Activated T-cell treated with anti-CD3 and anti-CD28 coated beads, Interleukin-2, amount 50 U/mL, for 72 hours (primary cell): ENCODE results near the gene PAMR1. TPM values are rescaled to one million over a fixed set of nuclear protein-coding genes. Genes with fewer than 3 reads are reported as not detected.
"Not testable (repeated sequence)": the region's sequence is repeated elsewhere in the genome, so short reads cannot be mapped to it uniquely, and the experiment has no call there.

ENCODE experiments used
- ATAC-seq, 2 donors: fragments of 150-1000 bp; cut with Tn5 transposase; replicated peaks in 1 of 2; 2 replicates each; pipeline ENCODE4 v1.10.0; 2021; ENCODE audit warnings: moderate library complexity in 2 of 2, mild to moderate bottlenecking in 1 of 2
- DNase-seq, 2 donors: peaks; one replicate each; pipeline ENCODE4 v3.0.0; 2021 to 2022; ENCODE audit warnings: mixed read lengths in 1 of 2
- H3K27ac Mint-ChIP-seq: one replicate; pipeline ENCODE4 v1.8.0; 2022; ENCODE audit warnings: mild to moderate bottlenecking, moderate library complexity, mixed read lengths
- H3K27me3 Mint-ChIP-seq: one replicate; pipeline ENCODE4 v1.8.0; 2022; ENCODE audit warnings: low read depth, mixed read lengths
- H3K36me3 Mint-ChIP-seq, 2 donors: one replicate each; pipeline ENCODE4 v1.8.0; 2022; ENCODE audit warnings: mixed read lengths in 2 of 2, mild to moderate bottlenecking in 1 of 2; ENCODE audit not compliant: insufficient read depth in 2 of 2
- H3K4me1 Mint-ChIP-seq: one replicate; pipeline ENCODE4 v1.8.0; 2022; ENCODE audit warnings: low read depth, mixed read lengths
- H3K4me3 Mint-ChIP-seq, 2 donors: one replicate each; pipeline ENCODE4 v1.8.0; 2022; ENCODE audit warnings: mild to moderate bottlenecking in 2 of 2, mixed read lengths in 2 of 2, moderate library complexity in 2 of 2
- H3K9me3 Mint-ChIP-seq, 2 donors: one replicate each; pipeline ENCODE4 v1.8.0; 2022; ENCODE audit warnings: mixed read lengths in 2 of 2
- total RNA-seq, 2 donors: library from RNA; stranded (reverse); gene quantifications; one replicate each; pipeline ENCODE4 v1.2.3, GENCODE V29; 2022

The PAMR1 gene
- total RNA-seq, 2 donors from 2014 or later, result not detected

DNA sequence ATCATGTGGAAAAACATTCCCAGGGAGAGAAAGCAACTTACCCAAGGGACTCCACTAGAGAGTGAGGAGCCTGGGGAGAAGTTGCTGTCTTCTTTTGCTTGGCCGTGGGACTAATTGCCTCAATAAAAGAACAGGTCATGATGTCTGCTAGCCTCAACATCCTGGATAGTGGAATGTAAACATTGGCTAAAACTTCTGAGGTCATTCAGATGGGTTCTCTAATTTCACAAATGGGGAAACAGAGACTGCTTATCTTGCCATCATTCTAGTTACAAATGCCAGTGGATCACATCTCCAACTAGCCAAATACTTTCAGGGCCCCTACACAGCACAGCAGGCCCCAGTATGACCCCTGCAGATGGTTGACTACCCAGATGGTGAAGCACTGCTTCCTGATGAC lies 28.4 kb upstream of the PAMR1 start:
- DNase-seq, result no peak
- ATAC-seq, result no peak
- Mint-ChIP-seq H3K4me1 (no peaks in the 10 kb centered on the region), H3K27ac (no peak overlapping the region), H3K36me3 (no peaks in the 10 kb centered on the region), H3K9me3 (no peaks in the 10 kb centered on the region), H3K27me3 (peaks cover 35% of the 10 kb centered on the region), H3K4me3 (no peak overlapping the region)

DNA sequence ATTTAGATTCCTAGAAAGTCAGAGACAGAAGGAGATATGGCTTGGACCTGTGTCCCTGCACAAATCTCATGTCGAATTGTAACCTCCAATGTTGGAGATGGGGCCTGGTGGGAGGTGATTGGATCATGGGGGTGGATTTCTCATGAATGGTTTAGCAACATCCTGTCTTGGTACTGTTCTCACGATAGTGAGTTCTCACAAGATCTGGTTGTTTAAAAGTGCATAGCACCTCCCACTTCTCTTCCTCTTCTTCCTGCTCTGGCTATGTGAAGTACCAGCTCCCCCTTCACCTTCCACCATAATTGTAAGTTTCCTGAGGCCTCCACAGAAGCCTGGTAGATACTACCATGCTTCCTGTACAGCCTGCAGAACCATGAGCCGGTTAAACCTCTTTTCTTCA lies 27.6 kb upstream of the PAMR1 start:
- ATAC-seq (no peak), DNase-seq (no peak)
- Mint-ChIP-seq H3K27ac (no peak overlapping the region), H3K9me3 (peaks cover 0 to under 1% of the 10 kb centered on the region in 2 donors), H3K27me3 (peaks cover 43% of the 10 kb centered on the region), H3K36me3 (no peaks in the 10 kb centered on the region), H3K4me1 (no peaks in the 10 kb centered on the region), H3K4me3 (no peak overlapping the region)

DNA sequence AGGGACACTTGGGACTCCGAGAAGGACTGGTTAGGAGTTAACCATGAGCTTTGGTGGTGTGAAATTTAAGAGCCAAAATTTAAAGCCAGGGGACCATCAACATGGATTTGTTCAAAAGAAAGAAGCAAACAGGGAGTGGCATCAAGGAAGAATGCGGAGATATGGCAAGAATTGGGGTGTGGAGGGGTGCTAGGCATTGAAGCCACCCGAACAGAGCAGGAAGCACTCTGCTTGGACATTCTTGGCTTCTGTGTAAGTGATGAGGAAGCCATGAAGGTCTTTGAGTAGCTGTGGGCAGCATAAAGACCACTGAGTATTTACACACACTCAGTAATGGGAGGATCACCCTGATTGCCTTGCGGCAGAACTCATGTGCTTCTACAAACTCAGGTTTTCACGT lies 27.2 kb upstream of the PAMR1 start:
- ATAC-seq (no peak), DNase-seq (no peak)
- Mint-ChIP-seq H3K4me1 (no peaks in the 10 kb centered on the region), H3K27me3 (peaks cover 41% of the 10 kb centered on the region), H3K27ac (no peak overlapping the region), H3K4me3 (no peak overlapping the region), H3K36me3 (no peaks in the 10 kb centered on the region), H3K9me3 (peaks cover 0 to 2% of the 10 kb centered on the region in 2 donors)

DNA sequence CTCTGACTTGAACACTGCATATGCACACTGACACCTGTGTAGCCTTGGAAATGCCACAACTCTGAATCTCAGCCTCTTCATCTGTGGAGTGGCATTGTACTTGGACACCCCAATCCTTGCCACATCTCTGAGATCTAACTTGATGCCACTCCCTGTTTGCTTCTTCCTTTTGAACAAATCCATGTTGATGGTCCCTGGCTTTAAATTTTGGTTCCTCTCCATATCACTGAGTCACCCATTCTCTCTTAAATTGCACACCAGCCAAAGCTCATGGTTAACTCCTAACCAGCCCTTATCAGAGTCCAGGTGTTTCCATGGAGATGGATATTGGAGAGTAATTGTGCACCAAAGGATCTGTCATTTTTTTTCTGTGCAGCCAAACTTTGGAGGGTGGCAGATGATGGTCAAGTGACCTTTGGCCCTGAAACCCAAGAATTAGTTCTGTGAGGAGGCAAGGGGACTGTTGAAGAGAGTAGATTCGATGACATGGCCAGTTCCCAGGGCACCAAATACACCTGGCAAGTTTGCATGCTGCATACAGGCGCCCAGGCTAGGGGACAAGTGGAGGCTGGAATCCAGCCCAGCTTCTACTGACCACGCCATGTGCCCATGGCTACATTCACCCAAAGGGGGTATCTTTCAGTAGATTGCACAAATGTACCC lies 25.1 kb upstream of the PAMR1 start:
- H3K27me3 Mint-ChIP-seq, result peaks cover 31% of the 10 kb centered on the region
- no peak for ATAC-seq
- no peak for DNase-seq
- H3K27ac Mint-ChIP-seq, result no peak overlapping the region
- H3K4me3 Mint-ChIP-seq, result no peak overlapping the region
- H3K36me3 Mint-ChIP-seq, result no peaks in the 10 kb centered on the region
- H3K9me3 Mint-ChIP-seq, result peaks cover 0 to 2% of the 10 kb centered on the region in 2 donors
- no peaks in the 10 kb centered on the region for H3K4me1 Mint-ChIP-seq

DNA sequence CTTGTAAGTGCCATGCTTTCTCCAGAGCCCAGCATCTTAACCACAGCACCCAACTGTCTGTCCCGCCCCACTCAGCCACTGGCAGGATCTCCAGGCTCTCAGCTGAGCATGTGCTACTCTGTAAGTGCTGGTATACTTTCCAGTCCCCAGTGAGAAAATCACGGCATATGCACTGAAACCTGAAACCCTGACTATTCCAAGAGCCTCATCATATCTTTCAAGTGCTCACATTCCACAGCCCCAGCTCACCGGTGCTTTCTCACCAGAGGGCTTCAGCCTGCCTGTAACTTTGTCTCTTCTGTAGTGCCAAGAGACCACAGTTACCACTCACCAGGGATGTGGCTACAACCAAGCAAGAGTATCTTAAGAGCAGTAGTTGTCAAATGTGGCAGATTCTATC lies 24.4 kb upstream of the PAMR1 start:
- peaks cover 31% of the 10 kb centered on the region for H3K27me3 Mint-ChIP-seq

DNA sequence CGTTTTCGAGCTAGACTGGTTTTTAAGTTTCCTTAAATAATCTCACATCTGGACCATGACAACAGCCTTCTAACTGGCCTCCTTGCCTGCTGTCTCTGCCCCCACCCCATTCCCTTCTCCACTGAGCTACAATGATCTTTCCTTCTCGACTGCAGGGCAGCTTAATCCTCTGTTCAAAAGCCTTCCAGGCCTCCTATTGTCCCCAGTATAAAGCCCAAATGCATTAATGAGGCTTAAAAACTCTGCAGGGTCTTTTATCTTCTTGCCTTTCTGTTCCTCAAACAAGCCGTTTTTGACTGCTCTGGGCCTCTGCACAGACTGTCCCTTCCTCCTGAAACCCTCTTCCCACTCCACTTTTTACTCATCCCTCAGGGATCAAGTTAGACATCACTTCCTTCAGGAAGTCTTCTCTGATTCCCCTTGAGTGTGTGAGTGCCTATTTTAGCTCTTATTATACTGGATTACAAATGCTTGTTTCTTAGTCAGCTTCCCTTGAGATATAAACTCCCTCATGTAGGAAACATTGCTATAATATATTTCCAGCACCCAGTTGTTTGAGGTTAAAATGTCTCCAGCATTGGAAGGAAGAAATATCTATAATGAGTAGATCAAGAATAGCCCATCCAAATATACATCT lies 23.6 kb upstream of the PAMR1 start:
- Mint-ChIP-seq H3K9me3 (peaks cover 0 to 2% of the 10 kb centered on the region in 2 donors), H3K27ac (no peak overlapping the region), H3K4me3 (no peak overlapping the region), H3K36me3 (no peaks in the 10 kb centered on the region), H3K27me3 (peaks cover 24% of the 10 kb centered on the region), H3K4me1 (no peaks in the 10 kb centered on the region)
- no peak for ATAC-seq
- DNase-seq, result no peak

More for the DNA sequence above, 24.4 kb upstream of the PAMR1 start:
- H3K36me3 Mint-ChIP-seq, result no peaks in the 10 kb centered on the region
- no peaks in the 10 kb centered on the region for H3K4me1 Mint-ChIP-seq
- DNase-seq (no peak), ATAC-seq (no peak)
- no peak overlapping the region for H3K4me3 Mint-ChIP-seq
- H3K27ac Mint-ChIP-seq, result no peak overlapping the region
- peaks cover 0 to 2% of the 10 kb centered on the region in 2 donors for H3K9me3 Mint-ChIP-seq

DNA sequence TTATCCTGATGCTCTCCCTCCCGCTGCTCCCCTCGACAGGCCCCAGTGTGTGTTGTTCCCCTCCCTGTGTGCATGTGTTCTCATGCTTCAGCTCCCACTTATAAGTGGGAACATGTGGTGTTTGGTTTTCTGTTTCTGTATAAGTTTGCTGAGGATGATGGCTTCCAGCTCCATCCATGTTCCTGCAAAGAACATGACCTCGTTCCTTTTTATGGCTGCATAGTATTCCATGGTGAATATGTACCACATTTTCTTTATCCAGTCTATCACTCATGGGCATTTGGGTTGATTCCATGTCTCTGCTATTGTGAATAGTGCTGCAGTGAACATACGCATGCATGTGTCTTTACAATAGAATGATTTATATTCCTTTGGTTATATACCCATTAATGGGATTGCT lies 22.6 kb upstream of the PAMR1 start:
- H3K4me1 Mint-ChIP-seq, H3K9me3 Mint-ChIP-seq, H3K36me3 Mint-ChIP-seq, H3K4me3 Mint-ChIP-seq, ATAC-seq, H3K27ac Mint-ChIP-seq, DNase-seq: not testable (repeated sequence)
- peaks cover 23% of the 10 kb centered on the region for H3K27me3 Mint-ChIP-seq

DNA sequence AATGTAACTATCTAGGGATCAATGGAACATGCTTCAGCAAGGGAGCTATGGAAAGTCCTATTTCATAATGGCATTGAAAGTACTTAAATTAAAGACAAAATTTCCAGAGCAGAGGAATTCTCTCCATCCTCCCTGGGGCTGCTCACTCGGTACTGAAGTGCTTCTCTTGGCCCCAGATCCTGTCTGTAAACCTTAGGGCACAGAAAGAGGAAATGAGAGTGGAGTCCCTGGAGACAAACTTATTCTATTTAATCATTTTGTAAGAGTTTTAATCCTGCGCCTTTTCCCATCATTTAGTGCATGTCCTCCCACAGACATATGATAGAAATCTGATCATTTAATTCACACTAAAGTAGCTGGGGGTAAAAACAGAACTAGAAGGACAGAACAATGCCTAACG lies 20.9 kb upstream of the PAMR1 start:
- H3K4me1 Mint-ChIP-seq, result no peaks in the 10 kb centered on the region
- no peak overlapping the region for H3K4me3 Mint-ChIP-seq
- peaks cover 0 to 2% of the 10 kb centered on the region in 2 donors for H3K9me3 Mint-ChIP-seq
- no peaks in the 10 kb centered on the region for H3K36me3 Mint-ChIP-seq
- no peak for DNase-seq
- ATAC-seq, result no peak
- H3K27ac Mint-ChIP-seq, result no peak overlapping the region
- peaks cover 19% of the 10 kb centered on the region for H3K27me3 Mint-ChIP-seq

DNA sequence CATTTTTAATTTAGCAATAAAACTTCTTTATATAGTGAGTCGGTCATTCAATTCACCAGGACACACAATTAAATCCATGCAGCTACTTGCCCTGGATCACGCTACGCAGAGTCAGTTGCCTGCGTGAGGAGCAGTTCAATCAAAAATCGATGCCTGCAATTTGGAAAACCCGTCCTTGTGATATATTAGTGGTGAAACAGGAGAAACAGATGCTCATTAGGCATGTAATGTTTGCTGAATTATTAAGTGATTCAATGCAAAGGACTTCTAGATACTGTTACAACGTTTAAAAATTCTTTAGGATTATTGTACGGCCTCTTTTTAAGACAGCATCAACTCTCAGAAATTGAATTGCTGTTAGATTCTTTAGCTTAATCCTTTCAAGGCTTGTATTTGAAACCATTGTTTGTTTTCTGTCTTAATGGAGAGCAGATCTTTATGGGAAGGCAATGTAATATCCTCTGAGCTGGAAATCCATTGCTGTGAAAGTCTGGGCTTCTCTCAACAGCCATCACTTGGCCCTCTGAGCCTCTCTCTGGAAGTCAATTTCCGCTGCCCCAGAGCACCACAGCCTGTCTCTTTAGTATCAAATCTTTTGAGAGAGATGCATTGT lies 20.1 kb upstream of the PAMR1 start:
- Mint-ChIP-seq H3K27ac (no peak overlapping the region), H3K4me1 (no peaks in the 10 kb centered on the region), H3K9me3 (peaks cover 0 to 2% of the 10 kb centered on the region in 2 donors), H3K36me3 (no peaks in the 10 kb centered on the region), H3K27me3 (peaks cover 16% of the 10 kb centered on the region), H3K4me3 (no peak overlapping the region)
- no peak for DNase-seq
- no peak for ATAC-seq

DNA sequence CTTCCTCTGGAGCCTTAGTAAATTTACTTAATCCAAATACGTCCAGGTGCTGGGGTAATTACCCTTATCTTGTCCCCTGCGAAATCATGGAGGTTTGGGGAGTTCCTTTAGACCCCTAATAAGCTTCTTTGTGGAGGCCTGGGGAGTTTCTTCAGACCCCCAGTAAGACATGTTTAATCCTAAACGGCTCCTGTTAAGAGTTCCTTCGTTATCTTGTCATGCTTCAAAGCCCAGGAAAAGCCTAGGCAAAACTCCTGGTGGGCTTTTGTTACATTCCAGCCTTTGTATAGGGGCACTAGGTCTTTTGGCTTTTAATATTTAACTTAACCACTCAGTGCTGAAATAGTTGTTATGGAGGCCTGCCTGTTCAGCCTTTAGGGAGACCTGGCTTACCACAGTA lies 18.1 kb upstream of the PAMR1 start:
- Mint-ChIP-seq H3K27me3 (peaks cover 14% of the 10 kb centered on the region), H3K4me1 (no peaks in the 10 kb centered on the region), H3K27ac (no peak overlapping the region), H3K4me3 (no peak overlapping the region), H3K9me3 (peaks cover 0 to 2% of the 10 kb centered on the region in 2 donors), H3K36me3 (no peaks in the 10 kb centered on the region)
- ATAC-seq, result no peak
- no peak for DNase-seq

DNA sequence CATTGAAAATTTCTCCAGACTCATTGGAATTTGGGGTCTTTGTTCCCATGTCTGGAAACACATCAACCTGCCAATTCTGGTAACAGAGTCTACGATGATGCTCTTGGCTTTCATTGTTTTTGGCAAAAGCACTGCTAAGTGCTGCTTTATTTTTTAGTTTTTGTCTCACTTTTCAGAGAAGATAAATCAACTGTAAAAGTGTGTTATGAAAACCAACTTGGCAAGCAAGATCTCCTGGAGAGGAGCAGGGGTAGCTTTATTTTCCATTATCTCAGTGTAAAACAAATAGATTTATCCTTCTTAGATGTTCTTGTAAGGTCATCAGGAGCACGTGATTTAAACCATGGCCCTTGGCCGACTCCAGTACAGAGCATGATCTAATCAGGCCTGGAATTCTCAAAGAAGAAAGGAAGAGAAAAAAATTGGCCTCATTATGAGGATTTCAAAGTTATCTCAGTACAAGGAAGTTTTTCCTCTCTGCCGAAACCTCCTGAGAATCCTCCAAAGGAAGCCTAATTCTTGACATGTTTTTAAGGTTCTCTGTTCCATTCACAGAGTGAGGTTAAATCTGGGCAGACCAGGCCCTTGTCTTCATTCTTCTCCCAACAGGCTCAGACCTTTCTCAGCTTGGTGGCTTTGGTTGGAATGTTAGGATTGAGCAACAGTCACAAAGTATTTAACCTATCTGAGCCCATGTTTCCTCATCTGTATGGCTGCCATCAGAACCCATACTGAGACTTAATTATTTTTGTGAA lies 16.4 kb upstream of the PAMR1 start:
- no peak overlapping the region for H3K4me3 Mint-ChIP-seq
- no peak for ATAC-seq
- H3K36me3 Mint-ChIP-seq, result no peaks in the 10 kb centered on the region
- no peaks in the 10 kb centered on the region for H3K9me3 Mint-ChIP-seq
- no peak for DNase-seq
- H3K4me1 Mint-ChIP-seq, result no peaks in the 10 kb centered on the region
- H3K27me3 Mint-ChIP-seq, result peaks cover 14% of the 10 kb centered on the region
- H3K27ac Mint-ChIP-seq, result no peak overlapping the region

DNA sequence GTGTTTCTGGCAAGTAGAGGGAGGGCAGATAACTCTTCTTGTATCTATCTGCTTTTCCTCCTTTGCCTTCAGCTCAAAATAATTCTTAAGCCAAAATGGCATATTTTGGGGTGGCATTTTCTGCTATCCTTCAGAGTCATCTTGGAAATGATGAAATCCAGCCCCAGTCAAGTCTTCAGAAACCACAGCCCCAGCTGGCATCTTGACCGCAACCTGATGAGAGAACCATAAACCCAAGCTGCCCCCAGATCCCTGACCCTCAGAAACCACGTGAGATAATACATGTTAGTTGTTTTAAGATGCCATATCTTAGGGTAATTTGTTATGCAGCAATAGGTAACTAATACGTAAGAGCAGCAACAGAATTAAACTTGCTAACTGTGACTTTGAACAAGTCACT lies 15.1 kb upstream of the PAMR1 start:
- no peak for ATAC-seq

DNA sequence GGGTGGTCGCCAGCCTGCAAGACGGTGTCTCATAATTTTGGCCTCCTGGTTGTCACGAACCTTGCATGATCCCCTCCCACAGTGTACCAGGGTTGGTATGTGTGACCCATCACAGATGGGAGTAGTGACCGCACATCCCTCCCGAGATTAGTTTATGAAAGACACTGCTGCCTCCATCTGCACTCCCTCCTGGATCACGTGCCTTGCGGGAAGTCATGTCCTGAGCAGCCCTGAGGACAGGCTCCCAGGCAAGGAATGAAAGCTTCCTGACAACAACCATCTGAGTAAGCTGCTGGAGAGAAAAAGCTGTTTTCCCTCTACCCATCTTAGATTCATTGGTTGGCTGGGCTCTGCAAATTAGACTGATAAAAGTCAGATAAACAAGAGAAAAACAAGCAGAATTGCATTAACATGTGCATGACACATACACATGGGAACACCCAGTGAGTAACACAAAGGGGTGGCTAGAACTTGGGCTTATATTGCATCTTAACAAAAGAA lies 14.4 kb upstream of the PAMR1 start:
- no peak overlapping the region for H3K4me3 Mint-ChIP-seq
- ATAC-seq (no peak), DNase-seq (no peak)
- no peaks in the 10 kb centered on the region for H3K4me1 Mint-ChIP-seq
- no peaks in the 10 kb centered on the region for H3K36me3 Mint-ChIP-seq
- peaks cover 14% of the 10 kb centered on the region for H3K27me3 Mint-ChIP-seq
- H3K9me3 Mint-ChIP-seq, result no peaks in the 10 kb centered on the region
- no peak overlapping the region for H3K27ac Mint-ChIP-seq

More for the DNA sequence above, 15.1 kb upstream of the PAMR1 start:
- Mint-ChIP-seq H3K36me3 (no peaks in the 10 kb centered on the region), H3K4me3 (no peak overlapping the region), H3K27me3 (peaks cover 14% of the 10 kb centered on the region), H3K27ac (no peak overlapping the region), H3K9me3 (no peaks in the 10 kb centered on the region), H3K4me1 (no peaks in the 10 kb centered on the region)
- DNase-seq, result no peak
